HCT116 (cell line): Measurements from ENCODE around the gene GRIP1.

Source experiments
- ATF3 ChIP-seq: IDR thresholded peaks from 2 replicates; pipeline ENCODE4 v1.6.1; 2012
- CEBPB ChIP-seq: IDR thresholded peaks from 2 replicates; pipeline ENCODE4 v1.6.1; 2012; ENCODE audit warnings: low read depth
- CTCF ChIP-seq, 3 experiments: fragments of 200-600 bp in 1 of 3; sonication (generic) in 1 of 3; IDR thresholded peaks in 2 of 3; conservative IDR thresholded peaks in 1 of 3; 2 replicates each; pipeline ENCODE4 v1.5.1; 2012 to 2017; ENCODE audit warnings: low read depth in 2 of 3, low read length in 2 of 3, antibody characterized with exemption in 1 of 3, borderline replicate concordance in 1 of 3, control low read depth in 1 of 3, mild to moderate bottlenecking in 1 of 3, mixed read lengths in 1 of 3, mixed run types in 1 of 3, moderate library complexity in 1 of 3; ENCODE audit not compliant: insufficient read depth in 1 of 3
- ELF1 ChIP-seq: IDR thresholded peaks from 2 replicates; pipeline ENCODE4 v1.6.1; 2012; ENCODE audit warnings: low read depth, borderline replicate concordance
- EZH2 ChIP-seq: fragments of 200-600 bp; sonication (generic); IDR thresholded peaks from 2 replicates; pipeline ENCODE4 v1.6.1; 2017; ENCODE audit warnings: antibody characterized with exemption, mixed run types
- MAX ChIP-seq: IDR thresholded peaks from 2 replicates; pipeline ENCODE4 v1.6.1; 2012
- POLR2A ChIP-seq: IDR thresholded peaks from 2 replicates; pipeline ENCODE4 v1.7.0; 2011; ENCODE audit warnings: borderline replicate concordance; ENCODE audit not compliant: insufficient read depth, insufficient read length; ENCODE audit errors: extremely low read depth
- POLR2AphosphoS5 ChIP-seq: IDR thresholded peaks from 2 replicates; pipeline ENCODE4 v1.6.1; 2011; ENCODE audit warnings: mild to moderate bottlenecking, low read depth, low read length, moderate library complexity
- RAD21 ChIP-seq: IDR thresholded peaks from 2 replicates; pipeline ENCODE4 v1.6.1; 2012; ENCODE audit warnings: low read depth, mild to moderate bottlenecking
- REST ChIP-seq: IDR thresholded peaks from 2 replicates; pipeline ENCODE4 v1.6.1; 2012; ENCODE audit warnings: low read depth
- YY1 ChIP-seq: IDR thresholded peaks from 2 replicates; pipeline ENCODE4 v1.6.1; 2011; ENCODE audit warnings: low read length, low read depth, moderate library complexity, mild to moderate bottlenecking; ENCODE audit not compliant: insufficient replicate concordance; ENCODE audit errors: extremely low read depth
- ZBTB33 ChIP-seq: IDR thresholded peaks from 2 replicates; pipeline ENCODE4 v1.6.1; 2011; ENCODE audit warnings: mild to moderate bottlenecking, low read length, moderate library complexity; ENCODE audit not compliant: insufficient replicate concordance; ENCODE audit errors: extremely low read depth
- ZNF274 ChIP-seq: fragments of 200-500 bp; sonication (Bioruptor generic); IDR thresholded peaks from 2 replicates; pipeline ENCODE4 v1.6.1; 2014; ENCODE audit warnings: mild to moderate bottlenecking, low read depth, low read length, inconsistent platforms

GRCh38 chr12:66309606-66310005 is 369.3 kb downstream of the GRIP1 start:
- TF ChIP-seq REST: no peak
- no peak for TF ChIP-seq CTCF (IDR thresholded peaks at IDR 0.05 in 2 of 3, conservative IDR thresholded peaks at IDR 0.05 in 1 of 3; ENCODE audit: borderline replicate concordance in 1 of 3, insufficient read depth in 1 of 3, low read depth in 2 of 3, low read length in 2 of 3)
- TF ChIP-seq POLR2A: no peak
- no peak for TF ChIP-seq RAD21
- TF ChIP-seq ATF3: no peak
- TF ChIP-seq CEBPB: no peak
- no peak for TF ChIP-seq POLR2AphosphoS5
- TF ChIP-seq ZNF274: no peak
- TF ChIP-seq ZBTB33: no peak
- TF ChIP-seq YY1: no peak
- no peak for TF ChIP-seq EZH2
- TF ChIP-seq ELF1: no peak
- no peak for TF ChIP-seq MAX
